ENCODE measurements around the gene COMMD10. TPM values are rescaled to one million over a fixed set of nuclear protein-coding genes. Genes with fewer than 3 reads are reported as not detected.

COMMD10 gene
- total RNA-seq, 4 donors from 2014 or later: 24.3 to 83.8 (median 34.4) TPM

DNA sequence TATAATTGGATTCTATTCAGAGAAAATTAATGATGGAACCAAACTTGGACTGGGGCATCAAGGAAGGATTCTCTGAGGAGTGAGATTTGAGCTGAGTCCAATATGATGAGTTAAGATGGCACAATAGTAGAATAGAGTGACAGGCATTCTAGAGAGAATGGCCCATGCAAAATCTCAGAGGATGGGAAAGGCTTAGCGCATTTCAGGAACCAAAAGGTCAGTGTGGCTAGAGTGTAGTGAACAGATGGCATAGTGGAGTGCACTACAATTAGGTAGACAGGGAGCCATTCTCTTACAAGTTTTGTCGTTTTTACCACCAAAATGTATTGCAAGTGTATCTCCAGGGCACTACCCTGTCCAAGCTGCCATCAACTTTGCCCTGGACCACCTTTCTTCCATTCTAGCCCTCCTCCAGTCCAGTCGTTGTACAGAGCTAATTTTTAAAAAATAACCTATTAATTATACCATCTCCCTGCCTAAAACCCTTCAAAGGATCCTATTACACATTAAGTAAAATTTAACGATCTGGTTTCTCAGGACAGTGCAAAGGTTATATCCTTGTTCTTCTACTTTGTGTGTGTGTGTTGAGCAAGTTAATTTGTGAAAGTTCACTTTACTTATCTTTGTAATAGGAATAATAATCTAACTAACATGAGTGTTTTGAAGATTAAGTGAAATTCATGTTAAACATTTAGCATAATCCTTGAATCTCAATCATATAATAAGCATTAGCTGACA, 211.7 kb downstream of the COMMD10 start:
- no peak for TF ChIP-seq POLR2AphosphoS5 (IDR thresholded peaks at IDR 0.05)
- TF ChIP-seq, protein P1, sequence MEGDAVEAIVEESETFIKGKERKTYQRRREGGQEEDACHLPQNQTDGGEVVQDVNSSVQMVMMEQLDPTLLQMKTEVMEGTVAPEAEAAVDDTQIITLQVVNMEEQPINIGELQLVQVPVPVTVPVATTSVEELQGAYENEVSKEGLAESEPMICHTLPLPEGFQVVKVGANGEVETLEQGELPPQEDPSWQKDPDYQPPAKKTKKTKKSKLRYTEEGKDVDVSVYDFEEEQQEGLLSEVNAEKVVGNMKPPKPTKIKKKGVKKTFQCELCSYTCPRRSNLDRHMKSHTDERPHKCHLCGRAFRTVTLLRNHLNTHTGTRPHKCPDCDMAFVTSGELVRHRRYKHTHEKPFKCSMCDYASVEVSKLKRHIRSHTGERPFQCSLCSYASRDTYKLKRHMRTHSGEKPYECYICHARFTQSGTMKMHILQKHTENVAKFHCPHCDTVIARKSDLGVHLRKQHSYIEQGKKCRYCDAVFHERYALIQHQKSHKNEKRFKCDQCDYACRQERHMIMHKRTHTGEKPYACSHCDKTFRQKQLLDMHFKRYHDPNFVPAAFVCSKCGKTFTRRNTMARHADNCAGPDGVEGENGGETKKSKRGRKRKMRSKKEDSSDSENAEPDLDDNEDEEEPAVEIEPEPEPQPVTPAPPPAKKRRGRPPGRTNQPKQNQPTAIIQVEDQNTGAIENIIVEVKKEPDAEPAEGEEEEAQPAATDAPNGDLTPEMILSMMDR (IDR thresholded peaks at IDR 0.05): no peak
- WGBS, 2 donors (ENCODE audit: low coverage in 1 of 2): 86 to 90% methylated on average over 2 to 4 of the region's 4 CpGs
- H3K4me3 ChIP-seq: no peak overlapping the region
- intact Hi-C loops (cut with DNase I; ENCODE audit: low total_unique reads) (no loop called here), in situ Hi-C loops (cut with MboI; ENCODE audit: low pct_ligation_motif_present in 1 of 4, low pct_unique_long_range_greater_than_20kb in 1 of 4, low sequenced_read_pairs in 3 of 4) (no loop called here)
- DNase-seq: no peak
- H3K27me3 ChIP-seq: no peaks in the 10 kb centered on the region
- H3K36me3 ChIP-seq: peaks cover 0 to 22% (median 8%) of the 10 kb centered on the region in 4 donors
- no peaks in the 10 kb centered on the region for H3K4me1 ChIP-seq
- H3K27ac ChIP-seq: no peak overlapping the region
- H3K9me3 ChIP-seq: peaks cover 8 to 10% of the 10 kb centered on the region in 2 donors

DNA sequence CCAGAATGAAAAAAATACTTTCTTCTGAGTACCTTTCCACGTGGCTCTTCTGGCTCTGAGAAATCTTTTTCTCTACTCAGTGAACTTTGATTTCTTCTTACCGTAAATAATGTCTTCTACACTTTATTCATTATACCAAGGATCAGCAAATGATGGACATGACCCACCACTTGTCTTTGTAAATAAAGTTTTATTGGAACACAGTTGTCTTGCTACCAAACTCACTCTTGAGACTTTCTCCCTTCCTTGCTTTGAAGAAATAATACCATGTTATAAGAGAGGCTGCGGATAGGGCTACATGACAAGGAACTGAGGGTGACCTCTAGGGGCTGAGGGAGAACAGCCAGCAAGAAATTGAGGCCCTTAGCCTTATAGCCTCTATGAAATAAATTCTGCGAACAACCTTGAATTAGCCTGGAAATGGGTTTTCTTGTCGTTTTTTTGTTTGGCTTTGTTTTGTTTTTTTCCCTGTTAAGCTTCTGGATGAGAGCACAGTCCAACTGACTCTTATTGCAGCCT, 212.5 kb downstream of the COMMD10 start:
- peaks cover 8 to 10% of the 10 kb centered on the region in 2 donors for H3K9me3 ChIP-seq
- in situ Hi-C loops (cut with MboI; ENCODE audit: low pct_ligation_motif_present in 1 of 4, low pct_unique_long_range_greater_than_20kb in 1 of 4, low sequenced_read_pairs in 3 of 4) (no loop called here), intact Hi-C loops (cut with DNase I; ENCODE audit: low total_unique reads) (no loop called here)
- no peaks in the 10 kb centered on the region for H3K27me3 ChIP-seq
- TF ChIP-seq EP300 (IDR thresholded peaks at IDR 0.05; ENCODE audit: low read depth): no peak
- WGBS, 2 donors (ENCODE audit: low coverage in 1 of 2): 92 to 95% methylated on average over 5 of the region's 5 CpGs
- no peak for DNase-seq
- H3K4me3 ChIP-seq: no peak overlapping the region
- no peak overlapping the region for H3K27ac ChIP-seq
- no peaks in the 10 kb centered on the region for H3K4me1 ChIP-seq
- H3K36me3 ChIP-seq: peaks cover 0 to 22% (median 8%) of the 10 kb centered on the region in 4 donors

DNA sequence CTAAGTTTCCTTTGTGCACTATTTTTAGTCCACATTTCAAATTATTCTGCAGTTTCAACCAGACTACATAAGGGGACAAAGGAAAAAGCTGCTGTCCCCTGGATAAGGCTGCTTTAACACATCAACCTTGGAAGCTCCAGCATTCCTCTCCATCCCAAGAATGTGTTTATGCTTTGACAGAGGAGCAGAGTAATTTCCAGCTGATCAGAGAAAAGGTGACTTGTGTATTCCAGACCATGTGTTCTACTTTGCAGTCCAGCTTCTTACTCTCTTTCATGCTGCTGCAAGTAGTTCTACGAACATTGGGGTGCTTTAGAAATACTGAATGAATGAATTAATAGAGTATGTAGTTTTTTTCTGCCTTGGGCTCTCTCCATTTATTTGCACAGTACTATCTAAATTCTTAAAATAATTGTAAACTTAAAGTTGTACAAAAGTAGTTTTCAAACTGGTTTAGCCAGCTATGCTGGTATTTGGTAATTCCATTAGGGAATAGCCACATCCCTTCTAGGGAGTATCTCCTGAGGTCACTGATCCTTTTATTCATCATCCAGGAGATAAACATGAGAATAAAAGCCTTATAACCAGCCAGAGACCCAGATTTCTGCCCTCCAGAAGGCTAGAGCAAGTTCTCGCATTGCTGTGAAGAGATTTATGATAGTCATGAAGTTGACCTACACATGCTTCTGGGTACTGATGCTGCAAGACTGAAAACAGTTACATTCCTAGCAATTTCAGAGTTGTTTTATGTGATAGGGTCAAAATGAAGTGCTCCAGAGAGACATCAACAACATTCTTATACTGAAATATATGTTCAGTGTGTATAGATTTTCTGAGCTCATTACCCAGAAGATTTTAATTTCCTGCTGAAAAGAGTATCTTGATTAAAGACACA, 215.2 kb downstream of the COMMD10 start:
- Histone ChIP-seq H3K4me1 (no peaks in the 10 kb centered on the region), H3K36me3 (peaks cover 0 to 28% (median 6%) of the 10 kb centered on the region in 4 donors)

DNA sequence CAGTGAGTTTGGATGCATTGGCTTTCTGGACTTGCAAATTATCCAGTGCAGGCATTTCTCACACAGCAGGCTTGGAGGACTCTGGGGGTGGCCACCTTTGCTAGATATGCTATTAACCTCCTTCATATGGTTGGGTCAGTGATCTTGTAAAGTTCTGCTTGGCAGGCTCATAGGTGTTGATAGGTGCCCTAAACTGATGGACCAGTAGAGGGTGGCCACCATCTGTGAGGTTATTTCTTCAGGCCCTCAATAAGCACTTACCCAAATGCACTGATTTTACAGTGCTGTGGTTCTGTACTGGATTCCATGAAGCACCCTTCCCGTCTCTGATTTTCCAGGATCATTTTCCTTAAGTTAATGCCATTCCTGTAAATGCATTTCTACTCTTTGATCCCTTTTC, 216.3 kb downstream of the COMMD10 start:
- no peak for DNase-seq
- no peaks in the 10 kb centered on the region for H3K4me1 ChIP-seq
- 97 to 100% methylated on average over 1 of the region's 1 CpG for WGBS, 2 donors (ENCODE audit: low coverage in 1 of 2)
- no peaks in the 10 kb centered on the region for H3K27me3 ChIP-seq
- in situ Hi-C loops (cut with MboI; ENCODE audit: low pct_ligation_motif_present in 1 of 4, low pct_unique_long_range_greater_than_20kb in 1 of 4, low sequenced_read_pairs in 3 of 4): no loop called here
- TF ChIP-seq EP300 (IDR thresholded peaks at IDR 0.05; ENCODE audit: low read depth) (no peak), POLR2AphosphoS5 (IDR thresholded peaks at IDR 0.05) (no peak), POLR2A (IDR thresholded peaks at IDR 0.05) (no peak)
- peaks cover 0 to 39% (median 7%) of the 10 kb centered on the region in 4 donors for H3K36me3 ChIP-seq
- no peak overlapping the region for H3K4me3 ChIP-seq
- intact Hi-C loops (cut with DNase I; ENCODE audit: low total_unique reads): no loop called here
- no peak overlapping the region for H3K27ac ChIP-seq
- peaks cover 10 to 12% of the 10 kb centered on the region in 2 donors for H3K9me3 ChIP-seq

More for the DNA sequence above, 215.2 kb downstream of the COMMD10 start:
- H3K9me3 ChIP-seq: peaks cover 10% of the 10 kb centered on the region in 2 donors
- no peak for TF ChIP-seq EP300 (IDR thresholded peaks at IDR 0.05; ENCODE audit: low read depth)
- no peak for TF ChIP-seq POLR2AphosphoS5 (IDR thresholded peaks at IDR 0.05)
- TF ChIP-seq, protein P1 (IDR thresholded peaks at IDR 0.05): no peak
- TF ChIP-seq POLR2A (IDR thresholded peaks at IDR 0.05): no peak
- in situ Hi-C loops (cut with MboI; ENCODE audit: low pct_ligation_motif_present in 1 of 4, low pct_unique_long_range_greater_than_20kb in 1 of 4, low sequenced_read_pairs in 3 of 4) (no loop called here), intact Hi-C loops (cut with DNase I; ENCODE audit: low total_unique reads) (no loop called here)
- no peak for DNase-seq
- 94 to 100% methylated on average over 2 of the region's 2 CpGs for WGBS, 2 donors (ENCODE audit: low coverage in 1 of 2)
- H3K4me3 ChIP-seq: no peak overlapping the region
- no peaks in the 10 kb centered on the region for H3K27me3 ChIP-seq
- H3K27ac ChIP-seq: no peak overlapping the region

DNA sequence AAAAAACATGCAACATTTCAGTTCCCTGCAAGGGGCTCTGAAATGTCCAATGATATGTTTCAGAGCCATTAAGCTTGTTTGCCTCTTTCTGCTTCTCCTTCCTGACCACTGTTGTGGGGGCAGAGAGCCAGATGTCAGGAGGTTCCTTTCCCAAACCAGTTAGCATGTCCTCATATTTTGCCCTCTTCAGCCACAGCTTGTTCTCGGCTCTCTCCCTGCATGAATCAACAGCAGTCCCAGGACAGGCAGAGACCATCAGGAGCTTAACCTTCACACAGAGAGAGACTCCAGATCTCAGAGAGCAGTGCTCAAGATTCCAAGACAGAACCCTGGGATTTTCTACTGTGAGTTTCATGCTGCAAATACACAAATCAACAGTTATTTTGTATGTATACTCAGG, 218.5 kb downstream of the COMMD10 start:
- peaks cover 0 to 41% (median 5%) of the 10 kb centered on the region in 4 donors for H3K36me3 ChIP-seq
- in situ Hi-C loops (cut with MboI; ENCODE audit: low pct_ligation_motif_present in 1 of 4, low pct_unique_long_range_greater_than_20kb in 1 of 4, low sequenced_read_pairs in 3 of 4): no loop called here
- no peaks in the 10 kb centered on the region for H3K27me3 ChIP-seq
- H3K4me1 ChIP-seq: no peaks in the 10 kb centered on the region
- intact Hi-C loops (cut with DNase I; ENCODE audit: low total_unique reads): no loop called here
- no peak for TF ChIP-seq POLR2A (IDR thresholded peaks at IDR 0.05)
- no peak for TF ChIP-seq EP300 (IDR thresholded peaks at IDR 0.05; ENCODE audit: low read depth)
- TF ChIP-seq, protein P1 (IDR thresholded peaks at IDR 0.05): no peak
- no peak for TF ChIP-seq POLR2AphosphoS5 (IDR thresholded peaks at IDR 0.05)
- no peak overlapping the region for H3K4me3 ChIP-seq
- peaks cover 9 to 14% of the 10 kb centered on the region in 2 donors for H3K9me3 ChIP-seq
- 95% methylated on average over 1 of the region's 1 CpG; no CpG with 5 or more reads in 1 of the 2 donors for WGBS, 2 donors (ENCODE audit: low coverage in 1 of 2)
- H3K27ac ChIP-seq: no peak overlapping the region
- DNase-seq: no peak

Measured in transverse colon (tissue), 4 donors.